GM12878 (cell line): Measurements from ENCODE around the gene RARRES2. TPM values are rescaled to one million over a fixed set of nuclear protein-coding genes. Genes with fewer than 3 reads are reported as not detected.

Experiments used
- CBFB ChIP-seq: IDR thresholded peaks from 2 replicates; pipeline ENCODE4 v1.6.1; 2016; ENCODE audit warnings: antibody characterized with exemption, low read depth
- CBX5 ChIP-seq: sonication (generic); IDR thresholded peaks from 2 replicates; pipeline ENCODE4 v1.6.1; 2016; ENCODE audit warnings: low read depth, moderate library complexity, mild to moderate bottlenecking, inconsistent platforms
- CREB1 ChIP-seq: IDR thresholded peaks from 2 replicates; pipeline ENCODE4 v1.6.1; 2012; ENCODE audit warnings: low read depth, mild to moderate bottlenecking, inconsistent platforms
- CTCF ChIP-seq, 3 experiments: IDR thresholded peaks in 2 of 3; conservative IDR thresholded peaks in 1 of 3; 2 replicates each; pipeline ENCODE4 v1.5.1; 2011; ENCODE audit warnings: low read depth in 3 of 3, low read length in 3 of 3, mild to moderate bottlenecking in 3 of 3, control low read depth in 2 of 3, moderate library complexity in 2 of 3, inconsistent platforms in 1 of 3, mixed read lengths in 1 of 3; ENCODE audit not compliant: control insufficient read depth in 2 of 3, insufficient read depth in 1 of 3; ENCODE audit errors: extremely low read depth in 1 of 3
- DPF2 ChIP-seq: fragments of 450-650 bp; IDR thresholded peaks from 2 replicates; pipeline ENCODE4 v1.6.1; 2017; ENCODE audit warnings: mild to moderate bottlenecking
- E2F8 ChIP-seq: fragments of 450-650 bp; IDR thresholded peaks from 2 replicates; pipeline ENCODE4 v1.6.1; 2018; ENCODE audit warnings: mild to moderate bottlenecking, low read depth, moderate library complexity; ENCODE audit not compliant: partially characterized antibody
- JUNB ChIP-seq: IDR thresholded peaks from 2 replicates; pipeline ENCODE4 v1.6.1; 2016; ENCODE audit warnings: antibody characterized with exemption, mild to moderate bottlenecking
- MTA2 ChIP-seq: fragments of 450-650 bp; IDR thresholded peaks from 2 replicates; pipeline ENCODE4 v1.6.1; 2016; ENCODE audit warnings: low read depth, mild to moderate bottlenecking, moderate library complexity
- NFYB ChIP-seq: IDR thresholded peaks from 2 replicates; pipeline ENCODE4 v1.6.1; 2011; ENCODE audit warnings: low read depth, mild to moderate bottlenecking, low read length, improper control_type of control experiment, moderate library complexity; ENCODE audit not compliant: insufficient read depth
- PBX3 ChIP-seq: IDR thresholded peaks from 2 replicates; pipeline ENCODE4 v1.6.1; 2011; ENCODE audit warnings: mild to moderate bottlenecking, low read depth, low read length, moderate library complexity; ENCODE audit not compliant: insufficient replicate concordance
- SIX5 ChIP-seq: IDR thresholded peaks from 2 replicates; pipeline ENCODE4 v1.6.1; 2011; ENCODE audit warnings: mild to moderate bottlenecking, low read depth, low read length, moderate library complexity; ENCODE audit not compliant: severe bottlenecking
- STAT3 ChIP-seq: IDR thresholded peaks from 2 replicates; pipeline ENCODE4 v1.6.1; 2011; ENCODE audit warnings: low read depth, low read length, improper control_type of control experiment
- SUPT20H ChIP-seq: IDR thresholded peaks from 2 replicates; pipeline ENCODE4 v1.6.1; 2011; ENCODE audit warnings: low read depth, mild to moderate bottlenecking, low read length, moderate library complexity, borderline replicate concordance; ENCODE audit not compliant: control insufficient read depth
- TARDBP ChIP-seq: IDR thresholded peaks from 2 replicates; pipeline ENCODE4 v1.6.1; 2016; ENCODE audit warnings: borderline replicate concordance
- TCF7 ChIP-seq: IDR thresholded peaks from 2 replicates; pipeline ENCODE4 v1.6.1; 2014; ENCODE audit warnings: antibody characterized with exemption, borderline replicate concordance
- ZSCAN29 ChIP-seq: fragments of 450-650 bp; IDR thresholded peaks from 2 replicates; pipeline ENCODE4 v1.6.1; 2017; ENCODE audit warnings: mild to moderate bottlenecking, moderate library complexity
- polyA plus RNA-seq, 11 experiments: library from polyadenylated mRNA; depleted of rRNA in 4 of 11; unstranded in 6 of 11; stranded (reverse) in 5 of 11; fragments of >200 nt; fragmentation: Nextera tagmentation in 4 of 11; fragmentation: Illumina TruSeq in 1 of 11; extraction: Ambion mirVana in 4 of 11; extraction: Trizol in 1 of 11; gene quantifications; 1 replicate in 1 of 11; 2 replicates in 10 of 11; pipeline versions ENCODE4 v1.2.1 to v1.2.3, GENCODE V29; 2011 to 2016; ENCODE audit warnings: inconsistent platforms in 2 of 11, missing spikeins in 2 of 11, low read depth in 1 of 11
- total RNA-seq, 4 experiments: library from RNA; depleted of rRNA in 3 of 4; stranded (reverse); fragments of >200 nt in 3 of 4; fragmentation: Illumina TruSeq in 1 of 4; extraction: Trizol in 1 of 4; gene quantifications; 2 replicates each; pipeline versions ENCODE4 v1.2.1 to v1.2.3, GENCODE V29; 2013 to 2021
- TF ChIP-seq, protein P1 (sequence below): fragments of 450-650 bp; IDR thresholded peaks from 2 replicates; pipeline ENCODE4 v1.6.1; 2018; ENCODE audit warnings: borderline replicate concordance, mild to moderate bottlenecking; ENCODE audit not compliant: partially characterized antibody
- TF ChIP-seq, protein P2 (sequence below): IDR thresholded peaks from 2 replicates; pipeline ENCODE4 v1.6.1; 2011; ENCODE audit warnings: borderline replicate concordance, low read depth, mild to moderate bottlenecking, moderate library complexity, low read length; ENCODE audit not compliant: insufficient read depth, poor library complexity, severe bottlenecking

The RARRES2 gene
- total and polyA plus RNA-seq, 10 of the 15 experiments (the other 5 are each of a cell fraction or from before 2014, with no cell fraction given): 0.13 to 2.2 (median 0.40) TPM; not detected in 3

- TF ChIP-seq E2F8: no peak
- no peak for TF ChIP-seq NFYB
- TF ChIP-seq DPF2: peak; percentile 73
- no peak; the same call in 1 of the 2 replicates for TF ChIP-seq CBFB
- no peak for TF ChIP-seq CREB1
- TF ChIP-seq TARDBP: no peak
- TF ChIP-seq, protein P1, sequence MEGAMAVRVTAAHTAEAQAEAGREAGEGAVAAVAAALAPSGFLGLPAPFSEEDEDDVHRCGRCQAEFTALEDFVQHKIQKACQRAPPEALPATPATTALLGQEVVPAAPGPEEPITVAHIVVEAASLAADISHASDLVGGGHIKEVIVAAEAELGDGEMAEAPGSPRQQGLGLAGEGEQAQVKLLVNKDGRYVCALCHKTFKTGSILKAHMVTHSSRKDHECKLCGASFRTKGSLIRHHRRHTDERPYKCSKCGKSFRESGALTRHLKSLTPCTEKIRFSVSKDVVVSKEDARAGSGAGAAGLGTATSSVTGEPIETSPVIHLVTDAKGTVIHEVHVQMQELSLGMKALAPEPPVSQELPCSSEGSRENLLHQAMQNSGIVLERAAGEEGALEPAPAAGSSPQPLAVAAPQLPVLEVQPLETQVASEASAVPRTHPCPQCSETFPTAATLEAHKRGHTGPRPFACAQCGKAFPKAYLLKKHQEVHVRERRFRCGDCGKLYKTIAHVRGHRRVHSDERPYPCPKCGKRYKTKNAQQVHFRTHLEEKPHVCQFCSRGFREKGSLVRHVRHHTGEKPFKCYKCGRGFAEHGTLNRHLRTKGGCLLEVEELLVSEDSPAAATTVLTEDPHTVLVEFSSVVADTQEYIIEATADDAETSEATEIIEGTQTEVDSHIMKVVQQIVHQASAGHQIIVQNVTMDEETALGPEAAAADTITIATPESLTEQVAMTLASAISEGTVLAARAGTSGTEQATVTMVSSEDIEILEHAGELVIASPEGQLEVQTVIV: no peak
- peak; percentile 30 for TF ChIP-seq SIX5
- TF ChIP-seq STAT3: no peak
- TF ChIP-seq MTA2: no peak; the same call in 1 of the 2 replicates
- TF ChIP-seq TCF7: no peak
- no peak for TF ChIP-seq CTCF (IDR thresholded peaks at IDR 0.05 in 2 of 3, conservative IDR thresholded peaks at IDR 0.05 in 1 of 3; ENCODE audit: control insufficient read depth in 2 of 3, extremely low read depth in 1 of 3, insufficient read depth in 1 of 3, low read depth in 3 of 3, low read length in 3 of 3)
- TF ChIP-seq SUPT20H: no peak
- TF ChIP-seq CBX5: no peak; the same call in 1 of the 2 replicates
- TF ChIP-seq PBX3: no peak
- TF ChIP-seq ZSCAN29: peak; percentile 59; the same call in 1 of the 2 replicates
- TF ChIP-seq, protein P2, sequence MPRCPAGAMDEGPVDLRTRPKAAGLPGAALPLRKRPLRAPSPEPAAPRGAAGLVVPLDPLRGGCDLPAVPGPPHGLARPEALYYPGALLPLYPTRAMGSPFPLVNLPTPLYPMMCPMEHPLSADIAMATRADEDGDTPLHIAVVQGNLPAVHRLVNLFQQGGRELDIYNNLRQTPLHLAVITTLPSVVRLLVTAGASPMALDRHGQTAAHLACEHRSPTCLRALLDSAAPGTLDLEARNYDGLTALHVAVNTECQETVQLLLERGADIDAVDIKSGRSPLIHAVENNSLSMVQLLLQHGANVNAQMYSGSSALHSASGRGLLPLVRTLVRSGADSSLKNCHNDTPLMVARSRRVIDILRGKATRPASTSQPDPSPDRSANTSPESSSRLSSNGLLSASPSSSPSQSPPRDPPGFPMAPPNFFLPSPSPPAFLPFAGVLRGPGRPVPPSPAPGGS: no peak
- TF ChIP-seq JUNB: no peak
These were observed 26.9 kb upstream of the RARRES2 start, which contains the start of gene REPIN1 (continued) for GRCh38 chr7:150368096-150368883.
